HG03045 (cell line): ENCODE data around the gene TTC39A.

Source experiments
- ATAC-seq: cut with Tn5 transposase; IDR thresholded peaks from one replicate; pipeline ENCODE4 v1.9.1; 2021; ENCODE audit warnings: mild to moderate bottlenecking, moderate library complexity; ENCODE audit not compliant: unreplicated experiment

The TTC39A gene

DNA sequence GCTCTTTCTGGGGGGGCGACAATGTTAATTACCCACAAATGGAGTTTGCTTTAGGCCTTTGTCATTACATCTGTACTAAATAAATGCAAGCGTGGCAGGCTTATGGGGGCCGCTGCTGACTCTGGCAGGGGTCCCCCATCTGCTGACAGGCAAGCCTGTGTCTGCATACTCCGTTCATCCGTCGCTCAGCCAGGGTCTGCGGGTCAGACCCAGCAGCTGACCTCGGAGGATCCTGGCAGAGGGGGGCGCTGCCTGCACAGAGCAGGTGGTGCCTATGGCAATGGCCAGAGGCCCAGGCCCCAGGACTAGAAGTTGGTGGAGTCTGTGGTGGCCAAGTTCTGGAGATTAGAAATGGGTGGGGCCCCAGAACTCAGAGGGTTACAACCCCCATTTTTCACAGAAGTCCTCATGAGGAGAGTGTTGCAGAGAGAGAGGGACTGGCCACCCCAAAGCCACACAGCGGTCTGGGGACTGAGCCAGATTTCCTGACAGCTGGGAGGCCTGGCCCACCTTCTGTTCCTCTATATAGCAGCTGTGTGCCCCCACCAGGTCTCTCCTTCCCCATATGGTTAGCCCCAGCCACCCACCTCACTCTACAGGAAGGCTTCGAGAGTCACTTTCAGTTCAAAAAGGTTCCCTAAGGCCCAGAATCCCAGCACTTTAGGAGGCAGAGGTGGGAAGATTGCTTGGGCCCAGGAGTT is 31.0 kb downstream of the TTC39A start:
- ATAC-seq, result no peak

DNA sequence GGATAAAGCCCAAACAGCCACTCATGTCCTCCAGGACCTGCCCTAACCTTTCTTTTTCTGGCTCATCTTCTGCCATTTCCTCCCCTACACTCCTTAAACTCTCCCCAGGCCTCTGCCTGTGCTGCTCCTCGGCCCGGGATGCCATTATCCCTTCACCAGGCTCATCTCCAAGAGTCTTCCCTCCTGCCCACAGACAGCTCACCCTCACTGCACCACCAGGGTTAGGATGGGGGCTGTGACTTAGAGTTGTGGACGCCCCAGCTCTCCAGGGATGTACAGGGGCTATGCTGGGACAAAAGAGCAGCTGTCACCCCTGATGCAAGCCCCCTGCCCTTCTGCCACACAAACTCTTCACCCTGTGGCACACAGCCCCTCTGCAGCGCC is 32.0 kb downstream of the TTC39A start:
- no peak for ATAC-seq

GRCh38 chr1:51297401-51298321 is 32.7 kb downstream of the TTC39A start:
- ATAC-seq, result no peak

GRCh38 chr1:51296383-51297357 is 33.7 kb downstream of the TTC39A start:
- ATAC-seq, result peak; percentile 44

- ATAC-seq, result no peak
These were observed 34.4 kb downstream of the TTC39A start for GRCh38 chr1:51295926-51296325.

- ATAC-seq, result no peak
These were observed 35.7 kb downstream of the TTC39A start for GRCh38 chr1:51294566-51295184.

- no peak for ATAC-seq
These were observed 36.4 kb downstream of the TTC39A start for GRCh38 chr1:51293898-51294515.

DNA sequence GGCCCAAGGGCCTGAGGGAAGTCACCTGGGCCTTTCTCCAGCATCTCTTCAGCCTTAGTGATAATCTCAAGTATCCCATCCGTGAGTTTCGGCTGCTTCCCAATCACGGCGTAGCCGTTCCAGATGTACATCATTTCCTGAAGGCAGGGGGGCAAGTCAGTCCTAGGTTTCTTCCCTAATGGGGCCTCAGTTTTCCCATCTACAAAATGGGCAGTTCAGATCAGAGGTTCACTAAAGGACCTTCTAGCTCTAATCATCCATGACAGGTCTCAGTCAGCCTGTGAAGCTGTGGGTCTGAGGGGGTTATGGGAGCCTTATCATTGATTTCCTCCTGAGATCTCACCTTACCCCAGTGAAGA is 39.9 kb downstream of the TTC39A start:
- ATAC-seq, result no peak

DNA sequence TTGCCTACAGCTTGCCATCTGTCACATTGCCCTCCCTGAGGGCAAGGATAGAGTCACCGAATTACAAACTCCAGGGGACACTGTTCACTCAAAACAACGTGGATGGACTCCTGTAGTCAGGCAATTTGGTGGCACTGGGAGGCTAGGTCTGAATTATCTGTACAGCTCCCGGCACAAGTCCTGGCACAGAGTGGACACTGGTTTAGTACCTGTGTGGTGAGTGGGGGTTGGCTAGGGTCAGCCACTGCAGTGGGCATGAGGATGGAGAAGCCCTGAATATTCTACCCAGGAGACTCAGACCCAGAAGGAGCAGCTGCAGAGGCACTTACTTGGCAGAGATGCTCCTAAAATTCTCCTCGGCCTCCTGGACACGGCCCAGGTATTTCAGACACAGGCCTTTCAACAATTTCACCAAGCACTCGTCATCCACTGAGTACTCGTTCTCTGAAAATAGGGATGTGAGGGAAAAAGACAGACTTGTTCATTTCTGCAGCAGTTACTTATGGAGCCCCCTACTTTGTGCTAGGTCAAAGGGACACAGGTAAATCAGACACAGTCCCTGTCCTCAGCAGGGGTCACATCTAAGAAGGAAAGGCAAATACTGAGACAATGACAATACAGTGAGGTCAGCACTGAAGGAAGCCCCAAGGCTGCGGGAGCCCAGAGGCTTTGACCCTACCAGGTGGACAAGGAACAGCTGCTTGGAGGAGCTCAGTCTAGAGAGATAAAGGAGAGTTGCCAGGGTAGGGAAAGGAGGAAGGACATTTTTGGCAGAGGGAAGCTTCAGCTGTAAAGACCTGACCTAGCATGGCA is 40.5 kb downstream of the TTC39A start:
- no peak for ATAC-seq

- ATAC-seq, result no peak
These were observed 41.8 kb downstream of the TTC39A start for GRCh38 chr1:51288578-51288977.

DNA sequence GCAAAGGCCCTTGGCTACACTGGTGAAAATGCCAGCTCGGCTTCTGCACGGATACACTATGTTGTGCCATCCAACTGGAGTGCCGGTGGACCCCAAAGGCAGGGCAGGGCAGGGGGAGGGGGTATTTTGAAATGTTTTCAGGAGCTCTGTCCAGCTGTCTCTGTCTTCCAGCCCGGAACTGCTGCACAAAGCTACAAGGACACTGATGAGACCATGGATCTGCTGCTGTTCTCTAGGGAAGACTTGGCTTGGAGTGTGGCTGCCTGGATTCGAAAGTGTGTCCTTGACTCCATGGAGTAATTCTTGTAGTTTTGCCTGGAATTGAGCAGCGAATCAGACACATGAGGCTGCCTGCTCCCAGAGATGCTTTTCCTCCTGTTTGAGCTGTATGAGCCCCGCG is 42.4 kb downstream of the TTC39A start:
- no peak for ATAC-seq

DNA sequence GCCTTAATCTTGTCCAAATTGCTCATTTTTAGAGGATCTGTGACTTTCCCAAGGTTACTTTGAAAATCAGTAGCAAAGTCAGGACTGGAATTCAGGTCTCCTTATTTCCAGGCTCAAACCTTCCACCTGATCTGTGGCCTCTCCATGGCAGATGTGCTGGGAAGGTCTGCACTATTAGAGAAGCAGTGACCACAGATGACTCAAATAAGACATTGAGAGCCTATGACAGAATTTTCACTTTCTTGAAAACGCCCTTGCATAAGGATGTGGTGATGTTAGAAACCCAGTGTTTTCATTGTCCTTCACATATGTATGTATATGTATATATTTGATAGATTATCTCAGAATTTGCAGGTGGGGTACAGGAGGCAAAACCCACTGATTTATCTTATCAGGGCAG is 45.3 kb downstream of the TTC39A start:
- peak; percentile 89 for ATAC-seq

DNA sequence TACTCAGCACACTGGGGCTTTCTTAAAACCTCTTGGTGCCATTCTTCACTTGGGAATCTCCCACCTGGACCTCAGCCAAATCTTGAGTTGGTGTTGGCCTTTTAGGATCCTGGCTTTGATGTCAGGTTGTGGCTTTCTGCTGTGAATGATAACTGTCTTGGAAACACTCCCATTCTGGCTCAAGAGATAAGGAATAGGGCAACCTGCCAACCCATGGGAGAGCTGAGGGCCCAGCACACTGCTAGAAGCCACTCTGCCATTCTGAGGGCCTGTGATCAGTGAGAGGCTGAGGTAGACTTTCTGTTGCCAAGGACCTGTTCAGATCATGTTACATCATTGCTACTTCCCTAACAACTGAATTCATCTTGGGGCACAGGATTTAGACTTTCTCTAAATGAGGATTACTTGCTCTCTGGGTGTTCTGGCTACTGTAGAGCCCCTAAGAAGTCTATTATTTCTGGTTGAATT is 45.8 kb downstream of the TTC39A start:
- peak; percentile 26 for ATAC-seq

- no peak for ATAC-seq
These were observed 46.4 kb downstream of the TTC39A start for GRCh38 chr1:51283979-51284378.

GRCh38 chr1:51282605-51283004 is 47.8 kb downstream of the TTC39A start:
- ATAC-seq, result no peak

DNA sequence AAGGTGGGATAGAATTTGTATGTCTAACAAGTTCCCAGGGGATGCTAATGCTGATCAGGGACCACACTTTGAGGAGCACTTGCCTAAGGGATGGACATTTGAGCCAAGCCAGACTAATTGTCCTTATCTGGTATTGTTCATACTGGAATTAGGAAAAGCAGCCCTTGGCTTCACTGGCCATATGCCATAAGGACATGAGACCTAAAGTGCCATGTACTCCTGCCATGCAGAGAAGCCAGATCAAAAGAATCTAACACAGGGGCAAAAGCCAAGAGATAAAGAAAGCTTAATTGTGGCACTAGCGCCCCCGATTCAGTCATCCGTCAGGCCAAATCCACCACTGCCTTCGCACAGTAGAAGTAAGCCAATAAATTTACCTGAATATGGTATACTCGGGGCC is 48.6 kb downstream of the TTC39A start:
- no peak for ATAC-seq

DNA sequence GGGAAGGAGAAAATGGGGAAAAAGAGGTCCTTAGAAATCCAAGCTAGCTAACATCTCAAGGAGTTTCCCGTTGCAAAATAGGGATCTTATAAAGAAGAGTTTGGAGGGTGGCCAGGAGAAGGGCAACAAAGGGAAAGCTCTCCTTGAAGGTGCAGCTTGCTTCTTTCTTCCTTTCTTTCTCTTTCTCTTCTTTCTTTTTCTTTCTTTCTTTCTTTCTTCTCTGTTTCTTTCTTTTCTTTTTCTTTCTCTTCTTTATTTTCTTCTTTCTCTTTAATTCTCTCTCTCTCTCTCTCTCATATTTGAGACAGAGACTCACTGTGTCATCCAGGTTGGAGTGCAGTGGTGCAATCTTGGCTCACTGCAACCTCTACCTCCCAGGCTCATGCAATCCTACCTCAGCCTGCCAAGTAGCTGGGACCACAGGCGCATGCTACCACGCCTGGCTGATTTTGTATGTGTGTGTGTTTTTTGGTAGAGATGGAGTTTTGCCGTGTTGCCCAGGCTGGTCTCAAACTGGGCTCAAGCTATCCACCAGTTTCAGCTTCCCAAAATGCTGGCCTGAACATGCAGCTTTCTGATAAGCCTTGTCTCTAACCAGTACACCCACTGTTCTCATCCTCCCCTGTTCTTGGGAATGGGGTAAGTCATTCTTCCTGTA is 49.9 kb downstream of the TTC39A start:
- ATAC-seq, result no peak

GRCh38 chr1:51276286-51276685 is 54.1 kb downstream of the TTC39A start:
- no peak for ATAC-seq

- ATAC-seq, result no peak
These were observed 55.7 kb downstream of the TTC39A start for GRCh38 chr1:51274676-51275075.
